ENCODE results near the gene CDH4. TPM values are rescaled to one million over a fixed set of nuclear protein-coding genes. Genes with fewer than 3 reads are reported as not detected.

Gene CDH4
- total RNA-seq, 1 experiment from 2014 or later, result 25.0 TPM

GRCh38 chr20:61549865-61550264, 297.8 kb downstream of the CDH4 start:
- H3K4me3 Mint-ChIP-seq (ENCODE audit: unreplicated experiment), result no peak overlapping the region
- H3K4me1 Mint-ChIP-seq (ENCODE audit: insufficient read depth, unreplicated experiment), result peaks cover under 1% of the 10 kb centered on the region
- ChIA-PET CTCF (no interaction called here), POLR2A (no interaction called here)
- H3K9me3 Mint-ChIP-seq (ENCODE audit: unreplicated experiment), result peaks cover 7% of the 10 kb centered on the region
- H3K27me3 Mint-ChIP-seq (ENCODE audit: insufficient read depth, unreplicated experiment), result no peaks in the 10 kb centered on the region
- DNase-seq (ENCODE audit: unreplicated experiment), result no peak
- H3K27ac Mint-ChIP-seq (ENCODE audit: low read depth, unreplicated experiment), result no peak overlapping the region
- BruUV-seq (replicated peaks), result no TSS peak
- no peaks in the 10 kb centered on the region for H3K36me3 Mint-ChIP-seq (ENCODE audit: insufficient read depth, unreplicated experiment)
- intact Hi-C loops (cut with micrococcal nuclease), result no loop called here
- TF ChIP-seq CTCF (IDR thresholded peaks at IDR 0.05; ENCODE audit: unreplicated experiment), result no peak

- intact Hi-C loops (cut with micrococcal nuclease), result no loop called here
- ChIA-PET POLR2A (interaction anchor here (0.7 to 0.9 kb wide), 2 partner anchors 164 to 1637 kb away, joined by 4 to 5 read pairs; no protein-coding TSS in a partner anchor), CTCF (interaction anchor here (0.6 to 0.7 kb wide), 2 partner anchors 24 to 283 kb away, joined by 3 read pairs; no protein-coding TSS in a partner anchor)
Observed at GRCh38 chr20:61551401-61551800, 299.3 kb downstream of the CDH4 start.

GRCh38 chr20:61554617-61555016, 302.6 kb downstream of the CDH4 start:
- H3K27me3 Mint-ChIP-seq (ENCODE audit: insufficient read depth, unreplicated experiment), result no peaks in the 10 kb centered on the region
- intact Hi-C loops (cut with micrococcal nuclease), result no loop called here
- H3K27ac Mint-ChIP-seq (ENCODE audit: low read depth, unreplicated experiment), result no peak overlapping the region
- H3K9me3 Mint-ChIP-seq (ENCODE audit: unreplicated experiment), result peaks cover 7% of the 10 kb centered on the region
- BruUV-seq (replicated peaks), result no TSS peak
- no peak for TF ChIP-seq CTCF (IDR thresholded peaks at IDR 0.05; ENCODE audit: unreplicated experiment)
- no peaks in the 10 kb centered on the region for H3K36me3 Mint-ChIP-seq (ENCODE audit: insufficient read depth, unreplicated experiment)
- no peak for DNase-seq (ENCODE audit: unreplicated experiment)
- H3K4me3 Mint-ChIP-seq (ENCODE audit: unreplicated experiment), result no peak overlapping the region
- CTCF ChIA-PET, result no interaction called here
- POLR2A ChIA-PET, result no interaction called here
- H3K4me1 Mint-ChIP-seq (ENCODE audit: insufficient read depth, unreplicated experiment), result peaks cover 16% of the 10 kb centered on the region

More at GRCh38 chr20:61551401-61551800, 299.3 kb downstream of the CDH4 start:
- TF ChIP-seq CTCF (IDR thresholded peaks at IDR 0.05; ENCODE audit: unreplicated experiment), result no peak
- Mint-ChIP-seq H3K4me1 (ENCODE audit: insufficient read depth, unreplicated experiment) (peaks cover 16% of the 10 kb centered on the region), H3K4me3 (ENCODE audit: unreplicated experiment) (no peak overlapping the region), H3K36me3 (ENCODE audit: insufficient read depth, unreplicated experiment) (no peaks in the 10 kb centered on the region), H3K27ac (ENCODE audit: low read depth, unreplicated experiment) (no peak overlapping the region), H3K9me3 (ENCODE audit: unreplicated experiment) (peaks cover 7% of the 10 kb centered on the region), H3K27me3 (ENCODE audit: insufficient read depth, unreplicated experiment) (no peaks in the 10 kb centered on the region)
- no peak for DNase-seq (ENCODE audit: unreplicated experiment)
- no TSS peak for BruUV-seq (replicated peaks)

GRCh38 chr20:61555566-61555965, 303.5 kb downstream of the CDH4 start:
- ChIA-PET POLR2A (no interaction called here), CTCF (no interaction called here)
- H3K4me3 Mint-ChIP-seq (ENCODE audit: unreplicated experiment), result no peak overlapping the region
- peaks cover 7% of the 10 kb centered on the region for H3K9me3 Mint-ChIP-seq (ENCODE audit: unreplicated experiment)
- no peak overlapping the region for H3K27ac Mint-ChIP-seq (ENCODE audit: low read depth, unreplicated experiment)
- TF ChIP-seq CTCF (IDR thresholded peaks at IDR 0.05; ENCODE audit: unreplicated experiment), result no peak
- peaks cover 16% of the 10 kb centered on the region for H3K4me1 Mint-ChIP-seq (ENCODE audit: insufficient read depth, unreplicated experiment)
- no TSS peak for BruUV-seq (replicated peaks)
- intact Hi-C loops (cut with micrococcal nuclease), result no loop called here
- no peaks in the 10 kb centered on the region for H3K36me3 Mint-ChIP-seq (ENCODE audit: insufficient read depth, unreplicated experiment)
- no peak for DNase-seq (ENCODE audit: unreplicated experiment)
- H3K27me3 Mint-ChIP-seq (ENCODE audit: insufficient read depth, unreplicated experiment), result no peaks in the 10 kb centered on the region

All from MCF 10A (cell line).